Measurements from ENCODE around the gene CAMTA1.

CAMTA1 gene

GRCh38 chr1:7515175-7515574 lies 729.9 kb downstream of the CAMTA1 start:
- DNase-seq (ENCODE audit: low read depth), result no peak

- DNase-seq (ENCODE audit: low read depth), result no peak
These were observed 730.6 kb downstream of the CAMTA1 start for GRCh38 chr1:7515904-7516303.

- DNase-seq (ENCODE audit: low read depth), result no peak
These were observed 731.1 kb downstream of the CAMTA1 start for GRCh38 chr1:7516341-7516740.

- DNase-seq (ENCODE audit: low read depth), result no peak
These were observed 731.7 kb downstream of the CAMTA1 start for GRCh38 chr1:7516929-7517328.

GRCh38 chr1:7517611-7518330 lies 732.5 kb downstream of the CAMTA1 start:
- DNase-seq (ENCODE audit: low read depth), result no peak

- no peak for DNase-seq (ENCODE audit: low read depth)
These were observed 733.2 kb downstream of the CAMTA1 start for GRCh38 chr1:7518411-7518810.

- DNase-seq (ENCODE audit: low read depth), result no peak
These were observed 734.1 kb downstream of the CAMTA1 start for GRCh38 chr1:7519181-7519860.

GRCh38 chr1:7519861-7520395 lies 734.7 kb downstream of the CAMTA1 start:
- DNase-seq (ENCODE audit: low read depth), result no peak

- no peak for DNase-seq (ENCODE audit: low read depth)
These were observed 735.2 kb downstream of the CAMTA1 start for GRCh38 chr1:7520496-7520895.

GRCh38 chr1:7524341-7525337 lies 739.4 kb downstream of the CAMTA1 start:
- no peak for DNase-seq (ENCODE audit: low read depth)

- DNase-seq (ENCODE audit: low read depth), result no peak
These were observed 740.2 kb downstream of the CAMTA1 start for GRCh38 chr1:7525338-7526063.

GRCh38 chr1:7526196-7526866 lies 741.1 kb downstream of the CAMTA1 start:
- no peak for DNase-seq (ENCODE audit: low read depth)

GRCh38 chr1:7526867-7527732 lies 741.8 kb downstream of the CAMTA1 start:
- DNase-seq (ENCODE audit: low read depth), result no peak

GRCh38 chr1:7527733-7528045 lies 742.4 kb downstream of the CAMTA1 start:
- DNase-seq (ENCODE audit: low read depth), result no peak

- DNase-seq (ENCODE audit: low read depth), result no peak
These were observed 743.3 kb downstream of the CAMTA1 start for GRCh38 chr1:7528386-7529198.

GRCh38 chr1:7529917-7530316 lies 744.7 kb downstream of the CAMTA1 start:
- DNase-seq (ENCODE audit: low read depth), result no peak

- no peak for DNase-seq (ENCODE audit: low read depth)
These were observed 746.5 kb downstream of the CAMTA1 start for GRCh38 chr1:7531562-7532340.

GRCh38 chr1:7533006-7533405 lies 747.8 kb downstream of the CAMTA1 start:
- no peak for DNase-seq (ENCODE audit: low read depth)
